ENCODE measurements around the gene ABCC4. TPM values are rescaled to one million over a fixed set of nuclear protein-coding genes. Genes with fewer than 3 reads are reported as not detected.

Gene ABCC4
- total and polyA plus RNA-seq, 8 donors, result 0.80 to 8.7 (median 4.1) TPM

GRCh38 chr13:95129004-95129403 is 172.2 kb downstream of the ABCC4 start:
- no peak for DNase-seq
- TF ChIP-seq CTCF (IDR thresholded peaks at IDR 0.05), result no peak
- intact Hi-C loops (cut with DNase I), result no loop called here
- Histone ChIP-seq H3K36me3 (no peaks in the 10 kb centered on the region), H3K27me3 (no peaks in the 10 kb centered on the region), H3K27ac (no peak overlapping the region), H3K4me3 (no peak overlapping the region), H3K9me3 (no peaks in the 10 kb centered on the region), H3K4me1 (peaks cover 0 to 13% (median 12%) of the 10 kb centered on the region in 3 donors)
- no peak for FAIRE-seq
- ATAC-seq, result no peak
- 92 to 96% methylated on average over 3 of the region's 3 CpGs for WGBS, 2 donors

- intact Hi-C loops (cut with DNase I), result no loop called here
- no peak for TF ChIP-seq CTCF (IDR thresholded peaks at IDR 0.05)
- 8 to 15% methylated on average over 3 of the region's 3 CpGs for WGBS, 2 donors
- DNase-seq, result peak in 1 of 6 donors; percentile 22
- no peak overlapping the region for H3K27ac ChIP-seq
- no peaks in the 10 kb centered on the region for H3K9me3 ChIP-seq
- ATAC-seq, result peak; percentile 90 to 96 (median 94)
- no peaks in the 10 kb centered on the region for H3K27me3 ChIP-seq
- no peaks in the 10 kb centered on the region for H3K36me3 ChIP-seq
- H3K4me3 ChIP-seq, result no peak overlapping the region
- peaks cover 0 to 13% (median 12%) of the 10 kb centered on the region in 3 donors for H3K4me1 ChIP-seq
- no peak for FAIRE-seq
Measured at GRCh38 chr13:95128045-95128643, 173.1 kb downstream of the ABCC4 start.

GRCh38 chr13:95124959-95125358 is 176.3 kb downstream of the ABCC4 start:
- Histone ChIP-seq H3K36me3 (no peaks in the 10 kb centered on the region), H3K4me1 (peaks cover 0 to 13% (median 12%) of the 10 kb centered on the region in 3 donors), H3K27ac (no peak overlapping the region), H3K27me3 (no peaks in the 10 kb centered on the region), H3K9me3 (no peaks in the 10 kb centered on the region), H3K4me3 (no peak overlapping the region)
- intact Hi-C loops (cut with DNase I), result no loop called here
- FAIRE-seq (no peak), DNase-seq (no peak), ATAC-seq (no peak)
- no peak for TF ChIP-seq CTCF (IDR thresholded peaks at IDR 0.05)
- WGBS, 2 donors, result 95 to 99% methylated on average over 2 of the region's 2 CpGs

GRCh38 chr13:95123726-95124125 is 177.5 kb downstream of the ABCC4 start:
- ATAC-seq (no peak), DNase-seq (no peak), FAIRE-seq (no peak)
- no peak for TF ChIP-seq CTCF (IDR thresholded peaks at IDR 0.05)
- H3K27ac ChIP-seq, result no peak overlapping the region
- 77 to 78% methylated on average over 7 of the region's 7 CpGs for WGBS, 2 donors
- intact Hi-C loops (cut with DNase I), result no loop called here
- H3K4me3 ChIP-seq, result no peak overlapping the region
- H3K27me3 ChIP-seq, result no peaks in the 10 kb centered on the region
- no peaks in the 10 kb centered on the region for H3K9me3 ChIP-seq
- no peaks in the 10 kb centered on the region for H3K36me3 ChIP-seq
- H3K4me1 ChIP-seq, result peaks cover 0 to 10% (median 8%) of the 10 kb centered on the region in 3 donors

- 94 to 98% methylated on average over 4 of the region's 4 CpGs for WGBS, 2 donors
- no peak for TF ChIP-seq CTCF (IDR thresholded peaks at IDR 0.05)
- no peaks in the 10 kb centered on the region for H3K9me3 ChIP-seq
- no peaks in the 10 kb centered on the region for H3K4me1 ChIP-seq
- no peak overlapping the region for H3K4me3 ChIP-seq
- DNase-seq (no peak), FAIRE-seq (no peak), ATAC-seq (no peak)
- no peaks in the 10 kb centered on the region for H3K27me3 ChIP-seq
- intact Hi-C loops (cut with DNase I), result no loop called here
- no peak overlapping the region for H3K27ac ChIP-seq
- H3K36me3 ChIP-seq, result no peaks in the 10 kb centered on the region
Measured at GRCh38 chr13:95122063-95122462, 179.2 kb downstream of the ABCC4 start.
